Stimulated activated CD8-positive, alpha-beta memory T cell treated with anti-CD3 and anti-CD28 coated beads, Interleukin-12 subunit alpha, Interleukin-12 subunit beta, amount 100 ng/mL, for 1 hour (primary cell): ENCODE results near the gene ESRRA.

Experiments
- DNase-seq: peaks from one replicate; pipeline ENCODE4 v3.0.0-alpha.2; 2020; ENCODE audit warnings: low read depth

The ESRRA gene

DNA sequence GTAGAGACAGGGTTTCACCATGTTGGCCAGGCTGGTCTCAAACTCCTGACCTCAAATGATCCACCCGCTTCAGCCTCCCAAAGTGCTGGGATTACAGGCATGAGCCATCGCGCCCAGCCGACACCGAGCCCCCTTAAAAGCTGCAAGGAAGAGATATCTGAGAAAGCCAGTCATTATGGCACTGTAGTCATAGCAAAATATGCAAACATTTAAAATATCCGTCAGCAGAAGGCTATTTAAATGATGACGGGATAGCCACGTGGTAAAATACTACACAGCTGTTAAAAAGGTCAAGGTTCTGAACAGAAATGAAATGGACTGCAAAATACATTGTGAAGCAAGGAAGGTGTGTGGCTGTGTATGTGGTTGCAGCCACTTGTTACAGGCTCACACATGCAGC, 28.2 kb downstream of the ESRRA start:
- DNase-seq = no peak

DNA sequence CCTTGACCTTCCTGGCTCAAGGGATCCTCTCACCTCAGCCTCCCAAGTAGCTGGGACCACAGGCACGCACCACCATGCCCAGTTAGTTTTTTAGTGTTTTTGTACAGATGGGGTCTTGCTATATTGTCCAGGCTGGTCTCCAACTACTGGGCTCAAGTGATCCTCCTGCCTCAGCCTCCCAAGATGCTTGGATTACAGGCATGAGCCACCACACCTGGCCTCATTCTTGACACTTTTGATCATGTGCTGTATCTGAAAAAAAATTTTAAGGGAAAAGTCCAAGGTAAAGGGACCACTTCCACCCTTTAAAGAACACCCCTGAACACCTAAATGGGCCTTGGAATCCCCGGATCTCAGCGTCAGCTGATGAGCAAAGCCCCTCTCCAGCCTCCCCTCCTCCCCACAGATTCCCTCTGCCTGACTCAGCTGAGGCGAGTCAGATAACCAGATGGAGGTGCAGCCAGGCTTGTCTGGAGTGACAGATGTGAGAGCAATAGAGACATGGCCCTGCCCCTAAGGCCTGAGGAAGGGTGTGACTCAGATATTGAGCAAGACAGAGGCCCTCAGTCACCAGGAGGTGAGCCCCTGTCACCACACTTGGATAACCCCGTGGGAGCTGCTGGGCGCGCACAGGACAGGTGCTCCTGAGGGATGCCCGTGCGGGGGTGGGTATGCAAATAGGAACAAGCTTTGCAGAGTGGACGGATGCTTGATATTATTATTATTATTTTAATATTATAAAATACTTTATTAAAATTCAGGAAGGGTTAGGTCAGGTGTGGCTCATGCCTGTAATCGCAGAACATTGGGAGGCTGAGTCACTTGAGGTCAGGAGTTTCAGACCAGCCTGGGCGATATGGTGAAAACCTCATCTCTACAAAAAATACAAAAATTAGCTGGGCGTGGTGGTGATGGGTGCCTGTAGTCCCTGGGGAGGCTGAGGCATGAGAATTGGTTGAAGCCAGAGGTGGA, 29.7 kb downstream of the ESRRA start:
- no peak for DNase-seq

DNA sequence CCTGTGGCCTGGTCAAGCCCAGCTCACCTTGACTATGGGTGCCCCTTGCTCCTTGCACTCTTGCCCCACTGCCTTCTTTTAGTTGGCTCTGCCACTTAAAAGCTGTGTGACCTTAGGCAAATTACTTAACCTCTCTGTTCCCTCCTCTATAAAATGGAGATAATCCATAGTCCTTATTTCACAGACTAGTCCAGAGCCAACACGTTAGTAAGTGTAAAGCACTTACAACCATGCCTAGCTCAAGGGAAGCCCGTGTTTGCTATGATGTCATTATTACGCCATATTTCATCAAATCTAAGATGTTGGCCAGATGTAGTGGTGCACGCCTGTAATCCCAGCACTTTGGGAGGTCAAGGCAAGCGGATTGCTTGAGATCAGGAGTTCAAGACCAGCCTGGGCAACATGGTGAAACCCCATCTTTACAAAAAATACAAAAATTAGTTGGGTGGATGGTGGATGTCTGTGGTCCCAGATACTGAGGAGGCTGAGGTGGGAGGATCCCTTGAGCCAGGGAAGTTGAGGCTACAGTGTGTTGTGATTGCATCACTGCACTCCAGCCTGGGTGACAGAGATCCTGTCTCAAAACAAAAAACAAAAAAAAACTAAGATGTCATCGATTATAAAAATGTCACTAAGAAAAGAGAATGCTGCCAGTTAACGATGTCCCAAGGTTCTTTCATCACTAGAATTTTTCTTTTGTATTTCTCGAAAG, 32.4 kb downstream of the ESRRA start:
- no peak for DNase-seq

DNA sequence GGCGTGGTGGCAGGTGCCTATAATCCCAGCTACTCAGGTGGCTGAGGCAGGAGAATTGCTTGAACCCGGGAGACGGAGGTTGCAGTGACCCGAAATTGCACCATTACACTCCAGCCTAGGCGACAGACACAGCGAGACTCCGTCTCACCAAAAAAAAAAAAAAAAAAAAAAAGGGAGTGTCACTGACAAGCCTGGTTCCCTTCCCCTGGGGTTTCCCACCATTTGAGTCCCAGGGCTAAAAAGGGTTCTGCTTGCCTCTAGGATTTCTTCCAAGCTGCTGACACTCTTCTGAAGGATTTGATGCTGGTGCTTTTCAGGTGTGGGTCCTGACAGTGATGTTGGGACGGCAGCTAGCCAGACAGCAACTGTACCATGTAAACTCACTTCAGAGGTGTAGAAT, 33.4 kb downstream of the ESRRA start:
- DNase-seq = no peak

- DNase-seq = no peak
These were observed 34.0 kb downstream of the ESRRA start for GRCh38 chr11:64339286-64339685.

DNA sequence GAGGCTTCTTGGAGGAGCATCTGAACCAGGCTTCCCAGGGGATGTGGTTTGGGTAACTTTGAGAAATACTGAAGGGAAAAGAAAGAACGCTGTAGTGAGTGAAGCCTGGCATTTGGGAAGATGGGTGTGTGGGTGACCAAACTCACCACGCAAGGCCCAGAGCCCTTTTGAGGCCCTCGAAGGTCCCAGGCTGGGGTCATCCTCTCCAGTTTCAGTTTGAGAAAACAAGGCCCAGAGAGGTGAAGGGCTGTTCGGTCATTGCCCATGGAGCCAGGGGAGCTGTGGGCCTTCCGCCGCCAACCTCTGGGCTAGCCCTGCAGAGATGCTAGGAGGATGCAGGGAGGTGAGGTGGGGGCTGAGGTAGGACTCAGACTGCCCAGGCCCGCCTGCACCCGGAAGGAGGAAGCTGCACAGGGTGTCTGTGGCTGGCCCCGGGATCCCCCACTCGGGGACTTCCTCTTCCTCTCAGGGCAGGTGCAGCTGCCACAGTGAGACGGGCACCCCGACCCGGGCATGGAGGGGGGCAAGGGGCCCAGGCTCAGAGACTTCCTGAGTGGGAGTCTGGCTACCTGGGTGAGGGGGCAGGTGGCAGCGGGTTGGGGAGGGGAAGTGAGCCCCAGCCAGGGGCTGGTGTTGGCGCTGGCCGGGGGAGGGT, 34.6 kb downstream of the ESRRA start, which contains the start of gene CCDC88B:
CCDC88B (plus strand) TSS at position 451 of the 655 bp plus-strand sequence; CDS start at position 514, 63 bp downstream.
- peak; percentile 77 for DNase-seq

DNA sequence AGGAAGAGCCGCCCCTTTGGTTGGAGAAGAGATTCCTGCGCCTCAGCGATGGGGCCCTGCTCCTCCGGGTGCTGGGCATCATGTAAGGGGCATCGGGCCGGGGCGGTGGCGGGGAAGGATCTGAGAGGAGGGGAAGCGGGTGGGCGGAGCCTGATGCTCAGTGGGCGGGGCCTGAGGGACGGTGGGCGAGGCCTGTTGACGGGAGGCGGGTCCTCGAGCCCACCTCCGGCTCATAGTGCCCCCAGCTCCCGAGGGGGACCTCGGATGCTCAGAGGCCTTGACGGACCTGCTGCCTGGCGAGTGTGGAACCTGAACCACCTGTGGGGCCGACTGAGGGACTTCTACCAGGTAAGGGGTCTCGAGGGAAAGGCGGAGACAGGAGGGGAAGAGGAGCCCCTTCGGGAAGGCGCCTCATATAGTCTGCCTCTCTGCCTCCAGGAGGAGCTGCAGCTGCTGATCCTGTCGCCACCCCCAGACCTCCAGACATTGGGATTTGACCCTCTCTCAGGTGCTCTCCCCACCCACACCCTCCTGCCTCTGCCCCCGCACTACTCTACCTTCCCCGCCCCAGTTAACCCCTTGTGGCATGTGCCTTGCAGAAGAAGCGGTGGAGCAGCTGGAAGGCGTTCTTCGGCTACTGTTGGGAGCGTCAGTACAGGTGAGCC, 35.5 kb downstream of the ESRRA start:
- DNase-seq = peak; percentile 69

DNA sequence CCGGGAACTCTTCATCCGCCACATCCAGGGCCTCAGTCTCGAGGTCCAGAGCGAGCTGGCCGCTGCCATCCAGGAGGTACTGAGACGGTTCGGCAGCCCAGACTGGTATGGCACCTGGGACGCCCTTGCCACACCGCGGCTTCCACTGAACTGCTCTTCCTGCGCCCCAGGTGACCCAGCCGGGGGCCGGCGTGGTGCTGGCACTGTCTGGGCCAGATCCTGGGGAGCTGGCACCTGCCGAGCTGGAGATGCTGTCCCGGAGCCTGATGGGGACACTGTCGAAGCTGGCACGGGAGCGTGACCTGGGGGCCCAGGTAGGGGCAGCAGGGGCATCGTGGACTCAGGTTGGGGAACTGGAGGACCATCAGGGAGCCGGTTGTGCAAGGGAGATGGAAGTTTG, 36.1 kb downstream of the ESRRA start:
- no peak for DNase-seq

DNA sequence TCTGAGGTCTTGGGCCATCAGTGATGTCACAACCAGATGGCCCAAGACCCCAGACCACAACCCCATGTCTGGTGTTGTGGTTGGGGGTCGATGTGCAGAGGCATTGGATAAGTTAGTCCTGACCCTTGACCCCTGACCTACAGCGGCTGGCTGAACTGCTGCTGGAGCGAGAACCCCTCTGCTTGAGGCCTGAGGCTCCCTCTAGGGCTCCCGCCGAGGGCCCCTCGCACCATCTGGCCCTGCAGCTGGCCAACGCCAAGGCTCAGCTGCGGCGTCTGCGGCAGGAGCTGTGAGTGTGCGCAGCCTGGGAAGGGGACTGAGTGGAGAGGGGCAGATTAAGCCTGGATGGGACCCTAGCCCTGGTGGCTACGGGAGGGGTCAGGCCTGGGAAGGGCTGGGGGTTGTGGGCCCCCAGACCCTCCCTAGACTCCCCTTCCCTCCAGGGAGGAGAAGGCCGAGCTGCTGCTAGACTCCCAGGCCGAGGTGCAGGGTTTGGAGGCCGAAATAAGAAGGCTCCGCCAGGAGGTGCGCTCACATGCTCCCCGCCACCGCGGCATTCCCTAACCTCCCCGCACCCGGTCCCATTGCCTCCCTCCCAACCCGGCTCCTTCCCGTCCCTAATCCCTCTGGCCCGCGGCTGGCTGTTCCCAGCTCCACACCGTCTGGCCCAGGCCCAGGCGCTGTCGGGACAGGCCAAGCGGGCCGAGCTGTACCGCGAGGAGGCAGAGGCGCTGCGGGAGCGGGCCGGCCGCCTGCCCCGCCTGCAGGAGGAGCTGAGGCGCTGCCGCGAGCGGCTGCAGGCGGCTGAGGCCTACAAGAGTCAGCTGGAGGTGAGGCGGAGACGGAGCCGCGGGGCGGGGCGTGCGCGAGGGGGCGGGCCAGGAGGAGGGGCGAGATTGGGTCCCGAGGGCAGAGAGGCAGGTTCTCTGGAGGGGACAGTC, 36.8 kb downstream of the ESRRA start:
- DNase-seq = peak; percentile 74

- no peak for DNase-seq
These were observed 37.8 kb downstream of the ESRRA start for GRCh38 chr11:64342869-64343745.

GRCh38 chr11:64343767-64344559, 38.6 kb downstream of the ESRRA start:
- no peak for DNase-seq

- no peak for DNase-seq
These were observed 39.5 kb downstream of the ESRRA start for GRCh38 chr11:64344787-64345186.

GRCh38 chr11:64347193-64347867, 42.0 kb downstream of the ESRRA start:
- DNase-seq = no peak

DNA sequence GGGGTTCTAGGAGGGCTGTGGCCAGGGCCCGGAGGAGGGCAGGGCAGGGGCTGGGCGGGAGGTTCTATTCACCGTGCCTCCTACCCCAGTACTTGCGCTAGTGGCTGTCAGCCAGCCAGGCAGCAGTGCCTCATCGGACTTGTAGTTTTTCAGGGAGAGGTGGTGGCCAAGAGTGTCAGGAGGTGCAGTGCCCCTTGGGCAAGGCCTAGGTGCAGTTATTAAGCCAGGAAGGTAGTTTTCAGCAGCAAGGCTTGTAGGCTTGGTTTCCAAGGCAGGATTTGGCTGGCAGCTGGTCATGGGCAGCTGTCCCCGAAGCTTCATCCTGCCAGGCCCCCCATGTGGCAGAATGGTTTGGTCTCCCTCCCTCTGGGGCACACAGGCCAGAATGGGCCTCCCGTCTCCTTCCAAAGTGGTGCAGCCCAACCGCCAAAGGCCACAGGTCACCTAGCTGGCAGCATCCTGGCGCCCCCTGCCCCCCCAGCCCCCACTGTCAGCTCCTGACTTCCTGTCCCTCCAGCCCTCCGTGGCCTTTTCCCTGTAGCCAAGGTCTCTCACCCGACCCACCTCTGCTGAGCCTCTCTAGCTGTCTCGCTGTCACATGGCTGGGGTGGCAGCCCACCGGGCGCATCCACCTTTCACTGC, 43.2 kb downstream of the ESRRA start:
- no peak for DNase-seq

GRCh38 chr11:64349025-64349387, 43.7 kb downstream of the ESRRA start:
- no peak for DNase-seq

DNA sequence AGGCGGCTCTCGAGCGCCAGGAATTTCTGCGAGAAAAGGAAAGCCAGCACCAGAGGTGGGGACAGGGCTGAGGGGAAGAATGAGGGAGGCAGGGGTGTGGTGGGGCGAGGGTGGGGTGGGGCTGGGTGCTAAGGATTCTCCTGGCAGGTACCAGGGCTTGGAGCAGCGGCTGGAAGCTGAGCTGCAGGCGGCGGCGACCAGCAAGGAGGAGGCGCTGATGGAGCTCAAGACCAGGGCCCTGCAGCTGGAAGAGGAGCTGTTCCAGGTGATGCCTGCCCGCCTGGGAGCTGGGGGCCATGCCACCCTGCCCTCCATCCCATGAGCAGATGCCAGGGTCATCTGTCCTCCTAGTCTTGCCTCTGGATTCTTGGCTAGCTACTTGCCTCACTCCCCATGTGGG, 44.1 kb downstream of the ESRRA start:
- no peak for DNase-seq

DNA sequence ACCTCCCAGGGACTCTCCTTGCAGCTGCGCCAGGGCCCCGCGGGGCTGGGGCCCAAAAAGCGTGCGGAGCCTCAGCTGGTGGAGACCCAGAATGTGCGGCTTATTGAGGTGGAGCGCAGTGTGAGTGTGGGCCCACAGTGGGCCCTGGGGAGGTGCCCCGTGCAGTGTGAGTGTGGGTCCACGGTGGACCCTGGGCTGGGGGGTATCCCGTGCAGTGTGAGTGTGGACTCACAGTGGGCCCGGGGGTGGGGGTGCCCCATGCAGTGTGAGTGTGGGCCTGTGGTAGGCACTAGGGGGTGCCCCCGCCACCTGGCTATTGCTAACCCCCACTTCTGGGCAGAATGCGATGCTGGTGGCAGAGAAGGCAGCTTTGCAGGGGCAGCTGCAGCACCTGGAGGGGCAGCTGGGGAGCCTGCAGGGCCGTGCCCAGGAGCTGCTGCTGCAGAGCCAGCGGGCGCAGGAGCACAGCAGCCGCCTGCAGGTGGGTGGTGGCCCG, 45.9 kb downstream of the ESRRA start:
- DNase-seq = no peak
